HG03280 (cell line): ENCODE data around the gene MARCO.

Experiments
- ATAC-seq: cut with Tn5 transposase; IDR thresholded peaks from one replicate; pipeline ENCODE4 v1.9.1; 2021; ENCODE audit warnings: mild to moderate bottlenecking, moderate library complexity; ENCODE audit not compliant: unreplicated experiment

The MARCO gene

DNA sequence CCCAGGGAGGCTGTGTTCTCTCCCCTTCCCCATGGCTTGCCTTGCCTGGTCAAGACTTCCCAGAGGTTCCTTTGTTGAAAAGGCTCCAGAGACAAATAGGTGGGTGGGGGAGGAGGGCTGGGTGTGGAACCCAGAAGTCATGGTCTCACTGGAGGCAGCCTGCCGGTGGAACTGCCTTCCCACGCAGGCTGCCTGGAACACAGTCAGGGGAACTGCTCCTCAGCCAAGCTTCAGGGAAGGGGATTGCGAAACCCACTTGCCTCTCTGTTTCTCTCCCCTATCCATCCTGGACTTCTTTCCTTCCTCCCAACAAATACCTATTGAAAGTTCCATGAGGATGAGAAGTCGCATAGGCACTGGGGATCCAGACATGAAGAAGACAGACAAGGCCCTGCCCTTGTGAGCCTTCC is 31.6 kb downstream of the MARCO start:
- no peak for ATAC-seq

DNA sequence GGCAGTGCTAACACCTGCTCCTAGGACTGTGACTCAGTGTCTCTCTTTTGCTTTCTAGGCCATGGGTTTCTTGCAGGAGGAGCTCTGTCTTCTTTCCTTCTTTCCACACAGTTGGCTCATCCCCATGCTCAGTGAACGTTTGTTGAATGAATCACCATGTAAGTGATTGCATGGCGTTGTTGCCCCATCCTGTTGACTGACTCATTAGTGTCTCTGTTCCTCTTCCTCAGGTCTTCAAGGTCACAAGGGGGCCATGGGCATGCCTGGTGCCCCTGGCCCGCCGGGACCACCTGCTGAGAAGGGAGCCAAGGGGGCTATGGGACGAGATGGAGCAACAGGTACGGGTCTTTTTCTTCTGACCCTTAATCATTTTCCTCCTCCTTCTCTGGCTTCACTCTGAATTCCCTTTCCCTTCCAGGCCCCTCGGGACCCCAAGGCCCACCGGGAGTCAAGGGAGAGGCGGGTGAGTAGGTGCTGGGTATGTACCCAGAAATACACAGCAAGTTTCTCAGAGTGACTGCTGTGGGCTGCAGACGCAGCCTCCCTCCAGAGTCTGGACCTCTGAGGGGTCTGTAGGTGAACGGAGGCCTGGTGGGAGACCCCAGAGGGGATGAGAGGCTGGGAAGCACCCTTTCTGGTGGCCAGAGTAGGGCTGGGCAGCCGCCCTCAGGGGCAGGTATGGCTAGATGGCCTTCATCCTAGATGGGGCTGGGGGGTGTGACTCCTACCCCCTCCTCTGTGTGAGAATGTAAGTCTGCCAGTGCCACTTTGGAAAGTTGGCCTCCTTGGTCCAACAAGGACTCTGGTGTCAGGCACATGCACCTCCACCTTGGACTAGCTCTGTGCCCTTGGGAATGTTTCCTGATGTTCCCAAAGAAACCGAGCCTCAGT is 32.4 kb downstream of the MARCO start:
- ATAC-seq = no peak

DNA sequence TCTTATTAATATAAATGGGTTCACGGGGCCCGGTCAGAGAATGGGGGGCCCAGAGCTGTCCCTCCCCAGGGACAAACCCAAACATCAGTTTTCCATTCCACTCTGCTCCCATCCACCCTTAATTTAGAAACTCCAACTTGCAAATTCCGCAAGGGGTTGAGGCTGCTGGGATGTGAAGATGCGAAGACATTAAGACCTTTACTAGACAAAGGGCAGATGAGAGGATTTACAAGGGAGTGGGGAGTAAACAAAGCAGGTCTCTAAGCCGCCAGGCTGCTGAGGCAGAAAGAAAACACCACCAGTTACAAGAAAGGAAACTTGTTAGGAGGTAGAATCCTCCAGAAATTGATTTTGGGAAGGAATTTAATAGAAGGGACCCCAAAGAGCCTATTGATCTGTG is 33.1 kb downstream of the MARCO start:
- no peak for ATAC-seq

DNA sequence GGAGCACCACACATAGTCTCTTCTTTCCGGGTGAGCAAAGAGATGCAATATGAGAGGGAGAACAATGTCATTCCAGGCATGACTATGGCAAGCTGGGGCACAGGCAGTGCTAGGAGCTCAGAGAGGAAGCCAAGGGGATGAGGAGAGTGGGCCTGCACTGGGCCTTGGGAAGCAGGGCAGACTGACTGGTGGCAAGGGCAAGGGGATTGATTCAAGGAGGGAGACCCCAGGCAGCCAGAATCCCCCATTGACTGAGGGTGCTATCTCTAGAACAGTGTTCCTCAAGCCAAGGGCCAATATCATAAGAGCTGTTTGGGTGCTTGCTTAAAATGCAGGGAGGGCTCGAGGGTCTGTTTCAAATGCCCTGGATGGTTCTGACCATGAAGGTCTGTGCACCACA is 36.1 kb downstream of the MARCO start:
- no peak for ATAC-seq

DNA sequence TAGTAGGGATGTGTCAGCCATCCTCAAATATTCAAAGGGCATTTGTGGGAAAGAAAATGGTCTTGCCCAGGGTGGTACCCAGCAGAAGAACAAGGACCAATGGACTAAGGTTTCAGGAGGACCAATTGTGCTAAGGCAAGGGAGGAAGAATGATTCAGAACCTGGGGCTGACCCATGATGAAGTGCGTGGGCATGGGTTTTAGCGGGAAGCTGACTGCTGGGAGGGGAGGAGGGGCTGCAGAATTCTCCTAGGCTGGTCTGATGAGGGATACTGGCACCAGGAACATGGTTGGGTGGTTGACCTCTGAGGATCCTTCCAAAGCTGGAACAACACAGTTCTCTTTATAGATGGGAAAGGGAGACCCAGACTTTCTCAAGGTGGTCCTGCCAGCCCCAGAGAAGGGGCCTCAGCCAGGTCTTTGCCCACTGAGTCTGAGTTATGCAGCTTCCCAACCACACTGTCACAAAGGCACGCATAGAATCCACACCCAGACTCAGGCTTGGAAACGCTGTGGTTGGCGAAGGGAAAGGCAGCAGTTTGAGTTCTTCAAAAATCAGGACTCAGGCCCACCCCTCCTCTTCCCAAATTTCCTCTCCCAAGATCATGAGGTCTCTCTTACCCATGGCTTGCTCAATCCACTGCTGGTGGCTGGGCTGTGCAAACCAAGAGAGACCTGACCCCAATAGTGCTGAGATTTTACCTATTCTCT is 37.3 kb downstream of the MARCO start:
- ATAC-seq = no peak

DNA sequence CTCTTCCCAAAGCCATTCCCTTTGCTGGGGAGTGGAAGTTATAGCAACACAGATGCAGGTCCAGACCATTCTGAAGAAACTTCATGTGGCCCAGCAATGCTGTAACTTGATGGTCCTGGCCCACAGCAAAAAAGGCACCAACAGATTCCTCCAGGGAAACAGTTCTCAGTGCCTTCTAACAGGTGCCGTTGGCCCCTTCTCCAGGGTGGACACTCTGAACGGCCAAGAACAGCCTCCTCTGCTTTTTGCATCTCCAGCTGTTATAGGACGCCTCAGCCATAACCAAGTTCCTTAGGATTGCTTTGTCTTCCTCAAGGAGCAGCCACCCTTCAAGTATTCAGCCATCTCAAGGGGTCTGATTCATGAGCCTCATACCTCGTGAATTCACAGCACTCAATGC is 38.0 kb downstream of the MARCO start:
- ATAC-seq = no peak

DNA sequence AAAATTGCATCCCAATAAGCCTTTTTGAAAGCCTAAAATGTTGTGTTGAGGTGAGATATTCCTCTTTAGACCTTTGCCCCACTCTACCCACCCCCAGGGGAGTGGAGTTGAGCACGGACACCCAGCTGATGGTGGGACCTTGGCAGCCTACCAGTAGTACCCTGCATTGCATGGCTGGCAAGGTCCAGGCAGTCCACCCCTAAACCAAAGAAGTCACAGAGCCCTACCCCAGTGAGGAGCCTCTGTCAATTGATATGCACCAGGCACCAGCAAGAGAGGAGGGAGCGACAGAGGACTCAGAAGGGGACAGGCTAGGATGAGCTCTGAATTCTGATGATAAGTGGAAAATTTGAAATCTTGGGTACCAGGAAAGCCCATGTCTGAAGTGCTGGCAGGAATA is 38.6 kb downstream of the MARCO start:
- no peak for ATAC-seq

DNA sequence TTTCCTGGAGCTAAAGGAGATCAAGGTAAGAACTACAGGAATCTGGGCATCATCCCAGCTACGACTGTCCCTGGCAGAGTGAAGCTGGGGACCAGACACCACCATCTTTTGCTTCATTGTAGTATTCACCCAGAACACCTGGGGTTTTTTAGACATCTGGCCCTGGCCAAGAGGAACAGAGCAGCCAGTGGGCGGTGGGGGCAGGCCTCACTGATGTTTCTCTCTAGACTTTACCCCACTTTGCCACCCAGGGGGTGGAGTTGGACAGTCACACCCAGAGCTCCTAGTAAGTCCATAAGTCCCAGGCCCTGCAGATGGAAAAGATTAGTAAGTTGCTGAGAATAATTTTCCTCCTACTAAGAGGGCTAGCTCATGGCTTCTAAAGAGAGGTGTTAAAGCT is 39.6 kb downstream of the MARCO start:
- no peak for ATAC-seq

DNA sequence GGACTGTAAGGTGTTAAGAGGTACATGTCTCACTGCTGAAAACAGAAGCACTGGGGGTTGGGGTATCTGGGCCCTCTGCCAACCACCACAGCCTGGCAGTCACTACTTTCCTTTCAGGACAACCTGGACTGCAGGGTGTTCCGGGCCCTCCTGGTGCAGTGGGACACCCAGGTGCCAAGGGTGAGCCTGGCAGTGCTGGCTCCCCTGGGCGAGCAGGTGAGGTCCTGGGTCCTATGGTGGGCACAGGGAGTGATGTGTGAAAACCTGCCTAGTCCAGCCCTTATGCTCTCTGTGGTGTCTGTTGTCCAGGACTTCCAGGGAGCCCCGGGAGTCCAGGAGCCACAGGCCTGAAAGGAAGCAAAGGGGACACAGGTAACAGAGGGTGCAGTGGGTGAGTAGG is 40.0 kb downstream of the MARCO start:
- no peak for ATAC-seq

DNA sequence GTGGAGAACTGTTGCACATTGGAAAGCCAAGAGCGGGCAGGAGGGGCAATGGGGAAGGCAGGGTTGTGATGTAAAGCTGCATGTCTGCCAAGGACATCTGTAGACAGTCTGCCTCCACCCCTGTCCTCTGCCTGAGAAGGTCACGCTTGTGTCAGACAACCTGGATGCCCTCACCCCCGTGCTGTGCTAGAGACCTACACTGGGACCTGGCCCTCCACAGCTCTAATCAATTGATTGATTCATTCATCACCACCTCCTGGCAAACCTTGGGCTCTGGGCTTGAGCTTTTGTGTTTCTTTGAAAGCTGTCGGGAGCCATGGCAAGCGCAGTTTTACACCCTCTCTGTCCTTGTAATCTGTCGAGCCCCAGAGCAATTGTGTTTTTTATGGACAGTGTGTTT is 41.1 kb downstream of the MARCO start:
- ATAC-seq = no peak

DNA sequence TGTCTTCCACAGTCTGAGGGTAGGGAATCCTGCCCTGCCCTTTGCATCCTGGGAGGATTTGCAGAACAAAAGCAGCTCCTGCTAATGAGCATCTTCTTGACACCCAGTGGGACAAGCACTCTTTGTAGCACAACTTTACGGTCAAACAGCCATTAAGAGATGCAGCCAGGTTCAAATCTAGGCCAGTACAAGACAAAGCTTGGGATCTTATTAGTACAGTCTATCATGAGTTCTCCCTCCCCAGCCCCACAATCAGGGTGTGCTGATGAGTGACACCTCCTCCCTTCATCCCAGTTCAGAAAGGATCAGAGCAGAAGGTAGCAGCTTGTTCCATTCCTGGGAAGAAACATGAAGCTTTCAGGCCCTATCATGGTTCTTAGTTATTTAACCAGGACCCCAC is 41.9 kb downstream of the MARCO start:
- ATAC-seq = no peak

DNA sequence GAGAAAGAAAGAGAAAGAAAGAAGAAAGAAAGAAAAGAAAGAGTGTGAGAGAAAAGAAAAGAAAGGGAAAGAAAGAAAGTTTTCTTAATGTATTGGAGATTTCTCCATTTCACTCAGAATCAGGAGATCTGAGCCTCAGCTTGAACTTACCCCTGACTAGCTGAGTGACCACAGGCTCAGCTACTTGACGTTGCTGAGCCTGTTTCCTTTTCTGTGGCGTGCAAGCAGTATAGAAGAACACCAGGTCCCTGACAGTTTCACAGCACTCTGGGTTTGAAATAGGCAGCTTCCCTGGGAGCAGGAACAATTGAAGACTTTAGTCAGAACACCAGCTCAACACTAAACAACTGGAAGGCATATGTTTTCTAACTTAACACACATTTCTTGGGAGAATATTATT is 44.7 kb downstream of the MARCO start:
- no peak for ATAC-seq

DNA sequence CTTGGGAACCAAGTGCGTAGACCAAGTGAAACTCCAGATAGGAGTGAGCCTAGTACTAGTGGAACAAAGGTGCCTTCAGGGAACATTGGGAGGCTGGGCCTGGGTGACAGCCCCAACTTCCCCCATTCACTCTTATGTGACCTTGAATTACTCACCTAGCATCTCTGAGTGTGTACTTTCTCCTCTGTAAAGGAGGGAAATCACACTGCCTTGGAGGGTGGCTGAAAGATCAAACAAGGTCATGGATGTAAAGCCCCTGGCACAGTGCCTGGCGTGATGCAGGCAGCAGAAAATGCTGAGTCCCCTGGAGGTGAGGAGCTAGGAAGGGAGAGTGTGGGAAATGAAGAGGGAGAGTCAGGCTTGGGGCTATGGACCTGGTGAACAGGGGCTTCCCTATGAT is 45.9 kb downstream of the MARCO start:
- no peak for ATAC-seq

DNA sequence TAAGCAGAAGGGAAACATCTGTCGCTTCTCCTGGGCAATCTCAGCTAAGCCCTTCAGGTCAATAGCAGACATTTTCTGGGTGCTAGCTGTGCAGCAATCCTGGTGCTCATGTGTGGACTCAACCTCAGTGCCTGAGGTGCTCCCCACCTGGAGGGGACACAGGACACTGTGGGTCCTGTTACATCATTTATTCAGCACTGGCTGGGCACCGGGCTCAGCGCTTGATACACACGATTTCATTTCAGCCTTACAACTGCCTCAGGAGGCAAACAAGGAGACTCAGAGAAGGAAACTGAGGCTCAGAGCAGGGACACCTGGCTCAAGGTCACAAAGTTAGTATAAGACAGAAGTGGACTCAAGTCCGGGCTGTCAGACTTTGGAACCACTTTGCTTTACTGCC is 46.7 kb downstream of the MARCO start:
- ATAC-seq = no peak

DNA sequence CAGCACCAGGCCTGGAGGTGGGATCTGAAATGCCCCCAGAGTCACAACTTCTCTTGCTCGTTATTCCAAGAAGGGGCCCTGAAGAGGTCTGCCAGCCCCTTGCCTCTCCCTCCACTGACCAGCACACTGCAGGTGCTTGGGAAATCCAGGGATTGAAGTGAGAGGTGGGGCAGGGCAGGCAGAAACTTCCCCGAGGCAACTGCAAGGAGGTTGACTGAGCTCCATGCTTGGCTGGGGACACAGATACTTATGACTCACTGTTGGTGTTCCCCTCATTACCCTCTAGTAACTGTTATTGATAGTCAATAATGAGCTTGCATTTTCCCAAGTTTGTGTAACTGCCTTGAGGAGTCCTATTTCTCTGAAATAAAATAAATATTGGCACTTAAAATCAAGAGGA is 47.5 kb downstream of the MARCO start:
- no peak for ATAC-seq

DNA sequence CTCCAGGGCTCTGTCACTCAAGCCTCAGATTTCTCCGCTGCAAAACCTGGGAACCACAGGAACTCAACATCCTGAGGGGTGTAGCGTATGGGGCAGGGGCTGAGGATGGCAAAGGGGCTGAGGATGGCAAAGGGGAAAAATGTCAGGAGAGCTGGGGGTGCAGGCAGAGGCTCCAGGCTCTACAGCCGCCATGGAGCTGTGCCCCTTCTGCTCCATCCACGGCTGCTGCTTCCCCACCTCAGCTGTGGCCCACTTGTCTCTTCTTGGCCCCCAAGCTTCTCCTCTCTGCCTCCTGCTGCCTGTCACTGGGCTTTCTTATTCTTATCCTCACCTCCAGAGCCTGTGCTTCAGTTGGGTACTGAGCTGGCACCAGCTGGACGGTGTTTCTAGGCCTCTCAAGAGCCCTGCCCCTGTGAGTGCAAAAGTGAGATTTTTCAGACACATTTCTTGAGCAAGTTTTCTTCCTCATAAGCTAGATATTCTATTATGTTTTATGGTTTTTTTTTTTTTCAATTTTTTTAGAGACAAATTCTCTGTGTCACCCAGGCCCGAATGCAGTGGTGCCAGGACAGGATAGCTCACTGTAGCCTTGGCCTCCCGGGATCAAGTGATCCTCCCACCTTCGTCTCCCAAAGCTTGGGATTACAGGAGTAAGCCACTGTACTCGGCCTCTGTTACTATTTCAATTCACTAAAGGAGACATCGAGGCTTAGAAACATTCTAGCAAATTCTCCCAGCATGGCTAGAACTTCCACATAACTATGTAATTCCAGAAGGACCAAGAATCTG is 49.0 kb downstream of the MARCO start:
- ATAC-seq = no peak

DNA sequence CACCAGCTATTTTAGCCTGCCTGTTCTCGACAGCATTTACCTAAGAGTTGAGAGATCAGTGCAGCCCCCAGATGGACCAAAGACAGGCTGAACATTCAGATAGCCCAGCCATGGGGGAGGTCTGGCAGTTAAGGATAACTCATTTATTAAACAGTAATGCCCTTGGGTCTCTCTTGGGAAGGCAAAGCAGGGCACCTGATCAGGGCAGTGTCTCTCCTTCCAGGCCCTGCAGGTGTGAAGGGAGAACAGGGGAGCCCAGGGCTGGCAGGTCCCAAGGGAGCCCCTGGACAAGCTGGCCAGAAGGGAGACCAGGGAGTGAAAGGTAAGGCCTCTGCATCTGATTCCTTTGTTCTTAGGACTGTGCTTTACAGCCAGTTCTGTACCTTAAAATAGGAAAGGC is 49.6 kb downstream of the MARCO start:
- ATAC-seq = no peak

DNA sequence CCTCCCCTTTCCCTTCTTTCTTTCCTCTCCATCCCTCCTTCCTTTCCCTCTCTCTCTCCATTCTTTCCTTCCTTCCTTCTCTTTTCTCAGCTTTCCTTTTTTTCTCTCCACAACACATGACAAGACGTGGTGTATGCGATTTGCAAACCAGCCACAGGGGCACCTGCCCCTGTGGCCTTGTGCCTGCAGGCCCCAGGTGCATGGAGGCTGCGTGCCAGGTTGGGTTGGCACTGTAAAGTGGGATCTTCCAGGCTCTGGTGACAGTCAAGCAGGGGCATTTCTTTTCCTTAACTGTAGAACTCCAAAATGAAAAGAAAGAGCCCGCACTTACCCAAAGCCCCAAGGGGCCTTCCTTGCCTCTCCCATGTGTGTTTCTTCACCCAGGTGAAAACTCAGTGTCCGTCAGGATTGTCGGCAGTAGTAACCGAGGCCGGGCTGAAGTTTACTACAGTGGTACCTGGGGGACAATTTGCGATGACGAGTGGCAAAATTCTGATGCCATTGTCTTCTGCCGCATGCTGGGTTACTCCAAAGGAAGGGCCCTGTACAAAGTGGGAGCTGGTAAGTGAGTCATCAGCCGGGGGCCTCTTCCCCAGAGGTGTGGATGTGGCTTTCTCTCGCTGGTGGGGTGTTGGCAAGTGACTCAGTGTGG is 50.9 kb downstream of the MARCO start:
- ATAC-seq = no peak

DNA sequence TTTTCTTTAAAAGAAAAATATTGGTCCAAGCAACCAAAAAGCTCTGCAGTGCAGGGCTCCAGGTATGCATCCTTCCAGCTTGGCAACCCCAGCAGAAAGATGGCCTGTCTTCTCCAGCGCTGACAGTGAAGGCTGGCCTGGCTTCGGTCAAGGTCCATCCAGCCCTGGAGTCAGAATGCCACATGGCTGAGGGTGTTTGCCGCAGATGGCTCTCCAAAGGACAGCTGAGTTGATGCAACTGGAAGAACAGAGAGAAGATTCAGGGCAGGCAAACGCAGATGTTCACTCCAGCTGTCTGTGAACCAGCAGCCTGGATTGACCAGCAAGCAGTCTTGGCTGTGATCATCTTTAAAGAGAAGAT is 51.4 kb downstream of the MARCO start:
- no peak for ATAC-seq

DNA sequence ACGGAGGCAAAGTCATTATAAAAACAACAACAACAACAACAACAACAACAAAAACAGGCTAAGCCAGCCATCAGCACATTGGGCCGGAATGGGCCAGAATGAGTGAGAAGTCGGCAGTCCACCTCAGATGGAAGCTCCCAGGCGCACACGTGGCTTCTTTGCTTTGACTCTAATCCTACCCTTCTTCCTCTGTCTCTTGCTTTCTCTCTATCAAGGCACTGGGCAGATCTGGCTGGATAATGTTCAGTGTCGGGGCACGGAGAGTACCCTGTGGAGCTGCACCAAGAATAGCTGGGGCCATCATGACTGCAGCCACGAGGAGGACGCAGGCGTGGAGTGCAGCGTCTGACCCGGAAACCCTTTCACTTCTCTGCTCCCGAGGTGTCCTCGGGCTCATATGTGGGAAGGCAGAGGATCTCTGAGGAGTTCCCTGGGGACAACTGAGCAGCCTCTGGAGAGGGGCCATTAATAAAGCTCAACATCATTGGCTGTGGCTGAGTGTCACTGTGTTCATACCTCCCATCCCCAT is 52.2 kb downstream of the MARCO start:
- no peak for ATAC-seq

DNA sequence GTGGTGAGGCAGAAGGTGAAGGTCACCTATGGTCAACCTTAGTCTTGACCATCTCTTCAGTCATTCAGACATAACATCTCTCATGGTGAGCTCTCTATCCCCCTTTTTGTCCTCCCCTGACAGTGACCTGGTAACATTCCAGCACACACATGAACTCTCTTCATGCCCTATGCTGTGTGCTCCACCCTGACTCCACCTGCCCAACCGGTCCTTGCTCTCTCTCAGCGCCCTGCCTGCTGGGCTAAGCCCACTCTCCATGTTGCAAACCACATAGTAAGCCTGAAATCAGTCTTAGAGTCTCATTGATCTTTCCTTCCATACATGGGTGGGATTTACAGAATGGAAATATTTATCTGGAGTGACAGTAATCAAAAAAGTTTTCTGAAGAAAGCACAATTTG is 52.8 kb downstream of the MARCO start:
- ATAC-seq = no peak
